B cell (primary cell): ENCODE results near the gene OR10J4.

ENCODE experiments used
- EZH2 ChIP-seq: IDR thresholded peaks from 2 replicates; pipeline ENCODE4 v1.6.1; 2012; ENCODE audit warnings: borderline replicate concordance, low read depth, mild to moderate bottlenecking, moderate library complexity, low read length; ENCODE audit not compliant: insufficient read depth, poor library complexity, severe bottlenecking
- TF ChIP-seq, protein P1 (sequence below): fragments of 200-600 bp; IDR thresholded peaks from one replicate; pipeline ENCODE4 v1.8.0; 2022; ENCODE audit warnings: antibody characterized with exemption, mild to moderate bottlenecking

GRCh38 chr1:159429074-159429861, 2.7 kb upstream of the OR10J4 start:
- TF ChIP-seq, protein P1, sequence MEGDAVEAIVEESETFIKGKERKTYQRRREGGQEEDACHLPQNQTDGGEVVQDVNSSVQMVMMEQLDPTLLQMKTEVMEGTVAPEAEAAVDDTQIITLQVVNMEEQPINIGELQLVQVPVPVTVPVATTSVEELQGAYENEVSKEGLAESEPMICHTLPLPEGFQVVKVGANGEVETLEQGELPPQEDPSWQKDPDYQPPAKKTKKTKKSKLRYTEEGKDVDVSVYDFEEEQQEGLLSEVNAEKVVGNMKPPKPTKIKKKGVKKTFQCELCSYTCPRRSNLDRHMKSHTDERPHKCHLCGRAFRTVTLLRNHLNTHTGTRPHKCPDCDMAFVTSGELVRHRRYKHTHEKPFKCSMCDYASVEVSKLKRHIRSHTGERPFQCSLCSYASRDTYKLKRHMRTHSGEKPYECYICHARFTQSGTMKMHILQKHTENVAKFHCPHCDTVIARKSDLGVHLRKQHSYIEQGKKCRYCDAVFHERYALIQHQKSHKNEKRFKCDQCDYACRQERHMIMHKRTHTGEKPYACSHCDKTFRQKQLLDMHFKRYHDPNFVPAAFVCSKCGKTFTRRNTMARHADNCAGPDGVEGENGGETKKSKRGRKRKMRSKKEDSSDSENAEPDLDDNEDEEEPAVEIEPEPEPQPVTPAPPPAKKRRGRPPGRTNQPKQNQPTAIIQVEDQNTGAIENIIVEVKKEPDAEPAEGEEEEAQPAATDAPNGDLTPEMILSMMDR = no peak
- no peak for TF ChIP-seq EZH2
